Right lung (tissue), 5 donors: Measurements from ENCODE around the gene FGFBP2. TPM values are rescaled to one million over a fixed set of nuclear protein-coding genes. Genes with fewer than 3 reads are reported as not detected.
"Not testable (repeated sequence)": the region's sequence is repeated elsewhere in the genome, so short reads cannot be mapped to it uniquely, and the experiment has no call there.

Source experiments
- DNase-seq, 2 donors: peaks; one replicate each; pipeline ENCODE4 v3.0.0-alpha.2; 2013
- polyA plus RNA-seq, 5 donors: library from polyadenylated mRNA; unstranded; fragments of 120-200 nt; gene quantifications; one replicate each; pipeline versions ENCODE4 v1.2.1 to v1.2.3, GENCODE V29; 2013; ENCODE audit warnings: inconsistent platforms in 1 of 5, low replicate concordance in 1 of 5; ENCODE audit not compliant: insufficient read length in 5 of 5, insufficient read depth in 1 of 5

FGFBP2 gene
- polyA plus RNA-seq, 5 donors, result 0.23 to 0.63 (median 0.39) TPM; not detected in 1

GRCh38 chr4:15930314-15930713 lies 32.7 kb downstream of the FGFBP2 start:
- DNase-seq, result no peak

GRCh38 chr4:15929540-15929939 lies 33.4 kb downstream of the FGFBP2 start:
- DNase-seq, result no peak

GRCh38 chr4:15928883-15929282 lies 34.1 kb downstream of the FGFBP2 start:
- no peak for DNase-seq

GRCh38 chr4:15926486-15926885 lies 36.5 kb downstream of the FGFBP2 start:
- no peak for DNase-seq

- DNase-seq, result no peak
Measured at GRCh38 chr4:15925830-15926229, 37.1 kb downstream of the FGFBP2 start.

GRCh38 chr4:15921592-15921932 lies 41.4 kb downstream of the FGFBP2 start:
- DNase-seq, result no peak

GRCh38 chr4:15920723-15921591 lies 42.0 kb downstream of the FGFBP2 start:
- no peak for DNase-seq

GRCh38 chr4:15918484-15919129 lies 44.4 kb downstream of the FGFBP2 start:
- no peak for DNase-seq

GRCh38 chr4:15917297-15917696 lies 45.7 kb downstream of the FGFBP2 start:
- DNase-seq, result no peak

- not testable (repeated sequence) for DNase-seq
Measured at GRCh38 chr4:15916358-15916757, 46.6 kb downstream of the FGFBP2 start.

- no peak for DNase-seq
Measured at GRCh38 chr4:15914736-15915135, 48.2 kb downstream of the FGFBP2 start.

GRCh38 chr4:15914291-15914690 lies 48.7 kb downstream of the FGFBP2 start:
- DNase-seq, result no peak

GRCh38 chr4:15913631-15913970 lies 49.4 kb downstream of the FGFBP2 start:
- no peak for DNase-seq

GRCh38 chr4:15912961-15913630 lies 49.9 kb downstream of the FGFBP2 start:
- DNase-seq, result no peak

- DNase-seq, result no peak
Measured at GRCh38 chr4:15912236-15912635, 50.7 kb downstream of the FGFBP2 start.

Other genes with a start within 250 kb of the FGFBP2 start
- gene CD38, start 184.8 kb downstream of the FGFBP2 start, polyA plus RNA-seq, result 1 to 10 TPM; 1.2 to 2.2 (median 1.3) TPM
- under 1 TPM in 4 of 5 donors, not detected in 1; 0.11 to 0.18 (median 0.13) TPM for gene FGFBP1, start 24.4 kb downstream of the FGFBP2 start, polyA plus RNA-seq
- 10 to 100 TPM; 18.5 to 32.7 (median 23.7) TPM for gene PROM1, start 120.8 kb upstream of the FGFBP2 start, polyA plus RNA-seq